ENCODE data around the gene SYNGR2. TPM values are rescaled to one million over a fixed set of nuclear protein-coding genes. Genes with fewer than 3 reads are reported as not detected.

SYNGR2 gene
- total and polyA plus RNA-seq, 9 of the 15 experiments (the other 6 are each of a cell fraction or from before 2014, with no cell fraction given) = 1.4 to 173 (median 87.8) TPM

- peaks cover 85% of the 10 kb centered on the region for H3K36me3 ChIP-seq (ENCODE audit: control insufficient read depth, insufficient read depth, low read length)
- in situ Hi-C loops (cut with MboI) (no loop called here), intact Hi-C loops (cut with micrococcal nuclease) (no loop called here)
- H3K27ac ChIP-seq (ENCODE audit: extremely low read depth, low read depth, low read length) = no peak overlapping the region
- H3K9me1 ChIP-seq (ENCODE audit: control insufficient read depth, insufficient read depth, low read length) = no peaks in the 10 kb centered on the region
- H3K9me3 ChIP-seq (replicated peaks; ENCODE audit: control insufficient read depth, insufficient read depth, low read depth, low read length) = no peaks in the 10 kb centered on the region
- 88% methylated on average over 5 of the region's 5 CpGs for WGBS (ENCODE audit: insufficient coverage, low coverage, missing lambda C conversion rate)
- H3K9ac ChIP-seq (ENCODE audit: insufficient read depth in 1 of 2, low read depth in 2 of 2, low read length in 2 of 2) = peak overlapping the region in 1 of 2 experiments; percentile 73; a peak in 1 of 4 replicates
- ChIA-PET POLR2A (interaction anchor here (0.6 kb wide), 1 partner anchor 10 kb away, joined by 3 read pairs; no protein-coding TSS in a partner anchor), CTCF (ENCODE audit: low intra/inter-chr PET ratio) (no interaction called here)
- H3K4me2 ChIP-seq (ENCODE audit: insufficient read depth, low read length) = no peak overlapping the region
- DNase-seq (ENCODE audit: extremely low read depth in 1 of 4, low spot score in 3 of 4) (no peak), FAIRE-seq (peak; percentile 64), ATAC-seq (no peak)
- peaks cover 68% of the 10 kb centered on the region for H3K79me2 ChIP-seq (ENCODE audit: control insufficient read depth, insufficient read depth, low read length)
- peaks cover 9 to 80% of the 10 kb centered on the region in 2 experiments for H3K4me1 ChIP-seq (replicated peaks in 1 of 2; ENCODE audit: control insufficient read depth in 2 of 2, insufficient read depth in 2 of 2, low read length in 2 of 2)
- TF ChIP-seq NELFE (IDR thresholded peaks at IDR 0.05; ENCODE audit: insufficient read depth, insufficient read length) (no peak), CREB3L1 (IDR thresholded peaks at IDR 0.05; ENCODE audit: borderline replicate concordance, low read depth) (no peak), ESRRA (IDR thresholded peaks at IDR 0.05; ENCODE audit: borderline replicate concordance, low read depth) (no peak), DEAF1 (CRISPR knock-in tag; IDR thresholded peaks at IDR 0.05) (no peak), GTF2F1 (IDR thresholded peaks at IDR 0.05; ENCODE audit: low read depth, low read length) (no peak), PTRF (tag; IDR thresholded peaks at IDR 0.05) (no peak), SUPT5H (IDR thresholded peaks at IDR 0.05) (peak; percentile 70; the same call in 1 of the 2 replicates), EGR1 (conservative IDR thresholded peaks at IDR 0.05) (peak; percentile 82), ZNF589 (CRISPR knock-in tag; IDR thresholded peaks at IDR 0.05; ENCODE audit: low read depth) (no peak), FIP1L1 (IDR thresholded peaks at IDR 0.05; ENCODE audit: low read depth, low read length, poor library complexity, severe bottlenecking) (no peak), RB1 (IDR thresholded peaks at IDR 0.05; ENCODE audit: low read depth) (no peak), GATAD2B (IDR thresholded peaks at IDR 0.05; ENCODE audit: borderline replicate concordance) (no peak), POLR2A (conservative IDR thresholded peaks at IDR 0.05) (peak; percentile 42; the same call in 1 of the 2 replicates), CCAR2 (IDR thresholded peaks at IDR 0.05; ENCODE audit: low read depth, low read length) (no peak), POLR2B (IDR thresholded peaks at IDR 0.05; ENCODE audit: low read depth, partially characterized antibody) (peak; percentile 61), HNRNPLL (IDR thresholded peaks at IDR 0.05; ENCODE audit: low read depth, low read length, poor library complexity, severe bottlenecking) (peak; percentile 52), ZNF507 (tag; conservative IDR thresholded peaks at IDR 0.05) (no peak)
- no peak overlapping the region for H3K4me3 ChIP-seq
- no peaks in the 10 kb centered on the region for H3K27me3 ChIP-seq (ENCODE audit: control insufficient read depth in 2 of 2, insufficient read depth in 2 of 2, low read length in 2 of 2)
- BruUV-seq (replicated peaks) = no TSS peak
- H2AFZ ChIP-seq (ENCODE audit: low read depth, low read length) = no peak overlapping the region
- H4K20me1 ChIP-seq (replicated peaks; ENCODE audit: control insufficient read depth, insufficient read depth, low read length) = no peaks in the 10 kb centered on the region; the same call in 1 of the 2 replicates
These were observed 45.0 kb upstream of the SYNGR2 start for GRCh38 chr17:78123258-78123929.

All from K562 (cell line).